HG03280 (cell line): Measurements from ENCODE around the gene CUX1.
"Not testable (repeated sequence)": the region's sequence is repeated elsewhere in the genome, so short reads cannot be mapped to it uniquely, and the experiment has no call there.

Experiments
- ATAC-seq: cut with Tn5 transposase; IDR thresholded peaks from one replicate; pipeline ENCODE4 v1.9.1; 2021; ENCODE audit warnings: mild to moderate bottlenecking, moderate library complexity; ENCODE audit not compliant: unreplicated experiment

CUX1 gene

GRCh38 chr7:101998029-101998905 is 180.8 kb downstream of the CUX1 start:
- ATAC-seq, result no peak

- ATAC-seq, result no peak
Observed at GRCh38 chr7:101998906-101999240, 181.4 kb downstream of the CUX1 start.

GRCh38 chr7:101999393-101999792 is 182.0 kb downstream of the CUX1 start:
- ATAC-seq, result no peak

- ATAC-seq, result no peak
Observed at GRCh38 chr7:102000123-102000522, 182.7 kb downstream of the CUX1 start.

- ATAC-seq, result no peak
Observed at GRCh38 chr7:102004229-102004628, 186.8 kb downstream of the CUX1 start.

GRCh38 chr7:102004848-102005247 is 187.4 kb downstream of the CUX1 start:
- ATAC-seq, result no peak

- ATAC-seq, result no peak
Observed at GRCh38 chr7:102005933-102006480, 188.6 kb downstream of the CUX1 start.

- no peak for ATAC-seq
Observed at GRCh38 chr7:102006695-102007094, 189.3 kb downstream of the CUX1 start.

GRCh38 chr7:102008535-102009262 is 191.3 kb downstream of the CUX1 start:
- no peak for ATAC-seq

GRCh38 chr7:102009628-102010027 is 192.2 kb downstream of the CUX1 start:
- ATAC-seq, result no peak

- not testable (repeated sequence) for ATAC-seq
Observed at GRCh38 chr7:102012112-102012830, 194.8 kb downstream of the CUX1 start.

- ATAC-seq, result no peak
Observed at GRCh38 chr7:102012941-102013461, 195.6 kb downstream of the CUX1 start.

- ATAC-seq, result no peak
Observed at GRCh38 chr7:102018876-102019275, 201.4 kb downstream of the CUX1 start.

GRCh38 chr7:102019461-102019860 is 202.0 kb downstream of the CUX1 start:
- no peak for ATAC-seq

- no peak for ATAC-seq
Observed at GRCh38 chr7:102021841-102022618, 204.6 kb downstream of the CUX1 start.

- no peak for ATAC-seq
Observed at GRCh38 chr7:102024005-102024768, 206.8 kb downstream of the CUX1 start.

- no peak for ATAC-seq
Observed at GRCh38 chr7:102024769-102025391, 207.5 kb downstream of the CUX1 start.

- ATAC-seq, result not testable (repeated sequence)
Observed at GRCh38 chr7:102025777-102026176, 208.4 kb downstream of the CUX1 start.

- ATAC-seq, result no peak
Observed at GRCh38 chr7:102028206-102028826, 210.9 kb downstream of the CUX1 start.
